Keratinocyte (primary cell): Measurements from ENCODE around the gene PLB1. TPM values are rescaled to one million over a fixed set of nuclear protein-coding genes. Genes with fewer than 3 reads are reported as not detected.

Experiments used
- DNase-seq: peaks from one replicate; pipeline ENCODE4 v3.0.0-alpha.2; 2011; ENCODE audit warnings: low read depth, missing footprints, low spot score
- FAIRE-seq: peaks from 2 replicates; lab custom pipeline; 2011; peaks lifted over from hg19 to GRCh38; lab: Jason Lieb, UNC
- H2AFZ ChIP-seq: 2 replicates; pipeline ENCODE4 v1.6.0; 2012; ENCODE audit warnings: low read length, control low read depth, inconsistent platforms; ENCODE audit not compliant: control insufficient read depth
- H3K27ac ChIP-seq: 2 replicates; pipeline ENCODE4 v1.5.1; 2011; ENCODE audit warnings: low read length; ENCODE audit not compliant: control insufficient read depth, insufficient read depth
- H3K27me3 ChIP-seq: 3 replicates; pipeline ENCODE4 v1.6.0; 2011; ENCODE audit warnings: low read length; ENCODE audit not compliant: control insufficient read depth, insufficient read depth; ENCODE audit errors: extremely low read depth
- H3K36me3 ChIP-seq, 2 experiments: 2 replicates in 1 of 2; 3 replicates in 1 of 2; pipeline ENCODE4 v1.5.1; 2011; ENCODE audit warnings: low read length in 2 of 2, mild to moderate bottlenecking in 1 of 2; ENCODE audit not compliant: control insufficient read depth in 2 of 2, insufficient read depth in 2 of 2; ENCODE audit errors: extremely low read depth in 1 of 2
- H3K4me1 ChIP-seq: 3 replicates; pipeline ENCODE4 v1.5.1; 2011; ENCODE audit warnings: low read length; ENCODE audit not compliant: control insufficient read depth, insufficient read depth; ENCODE audit errors: extremely low read depth
- H3K4me2 ChIP-seq: 3 replicates; pipeline ENCODE4 v1.6.0; 2011; ENCODE audit warnings: low read depth, low read length; ENCODE audit not compliant: control insufficient read depth, insufficient read depth; ENCODE audit errors: extremely low read depth
- H3K4me3 ChIP-seq, 3 experiments: fragments of 200-600 bp in 1 of 3; sonication (generic) in 1 of 3; 2 replicates in 2 of 3; 3 replicates in 1 of 3; pipeline ENCODE4 v1.5.1; 2011 to 2016; ENCODE audit warnings: low read length in 3 of 3, mild to moderate bottlenecking in 3 of 3, control low read depth in 2 of 3, inconsistent platforms in 1 of 3, low read depth in 1 of 3, mixed read lengths in 1 of 3, mixed run types in 1 of 3, moderate library complexity in 1 of 3; ENCODE audit not compliant: control insufficient read depth in 2 of 3, insufficient read depth in 2 of 3; ENCODE audit errors: extremely low read depth in 1 of 3
- H3K79me2 ChIP-seq: 2 replicates; pipeline ENCODE4 v1.6.0; 2012; ENCODE audit warnings: low read length; ENCODE audit not compliant: control insufficient read depth, insufficient read depth
- H3K9ac ChIP-seq: 3 replicates; pipeline ENCODE4 v1.6.0; 2011; ENCODE audit warnings: low read length; ENCODE audit not compliant: control insufficient read depth, insufficient read depth; ENCODE audit errors: extremely low read depth
- H3K9me1 ChIP-seq: 3 replicates; pipeline ENCODE4 v1.6.0; 2011; ENCODE audit warnings: low read length; ENCODE audit not compliant: control insufficient read depth, insufficient read depth; ENCODE audit errors: extremely low read depth
- H3K9me3 ChIP-seq: 2 replicates; pipeline ENCODE4 v1.5.1; 2012; ENCODE audit warnings: low read depth, low read length; ENCODE audit not compliant: control insufficient read depth
- H4K20me1 ChIP-seq: 3 replicates; pipeline ENCODE4 v1.6.0; 2011; ENCODE audit warnings: low read length; ENCODE audit not compliant: control insufficient read depth, insufficient read depth; ENCODE audit errors: extremely low read depth
- CTCF ChIP-seq, 3 experiments: IDR thresholded peaks in 1 of 3; conservative IDR thresholded peaks in 1 of 3; optimal IDR thresholded peaks in 1 of 3; 2 replicates in 2 of 3; 3 replicates in 1 of 3; pipeline versions ENCODE3 to v1.5.1; 2011; ENCODE audit warnings: low read length in 3 of 3, mild to moderate bottlenecking in 3 of 3, moderate library complexity in 2 of 3, control low read depth in 1 of 3, inconsistent platforms in 1 of 3; ENCODE audit not compliant: insufficient read depth in 2 of 3; ENCODE audit errors: extremely low read depth in 1 of 3
- EZH2 ChIP-seq: IDR thresholded peaks from one replicate; pipeline ENCODE4 v1.6.1; 2012; ENCODE audit warnings: inconsistent platforms, mild to moderate bottlenecking, low read length, moderate library complexity
- dilution Hi-C: fragments of 300-500 bp; cut with MboI; formaldehyde crosslinking; loops from one replicate; pipeline ENCODE4 v1.7.0; 2020; ENCODE audit warnings: low sequenced_read_pairs; ENCODE audit not compliant: extremely low pct_ligation_motif_present
- polyA plus RNA-seq, 5 experiments: library from polyadenylated mRNA; depleted of rRNA in 3 of 5; stranded (reverse) in 3 of 5; stranded (forward) in 1 of 5; unstranded in 1 of 5; fragments of >200 nt; gene quantifications; 1 replicate in 1 of 5; 2 replicates in 3 of 5; 3 replicates in 1 of 5; pipeline versions ENCODE4 v1.2.1 to v1.2.3, GENCODE V29; 2011 to 2012; ENCODE audit warnings: missing spikeins in 2 of 5, low read depth in 1 of 5, low replicate concordance in 1 of 5

The PLB1 gene
- polyA plus RNA-seq, 1 donor (not counting 4 experiments of a cell fraction or from before 2014, with no cell fraction given): 6.7 TPM

GRCh38 chr2:28658369-28658768 is 162.5 kb downstream of the PLB1 start:
- H3K27ac ChIP-seq: no peak overlapping the region

DNA sequence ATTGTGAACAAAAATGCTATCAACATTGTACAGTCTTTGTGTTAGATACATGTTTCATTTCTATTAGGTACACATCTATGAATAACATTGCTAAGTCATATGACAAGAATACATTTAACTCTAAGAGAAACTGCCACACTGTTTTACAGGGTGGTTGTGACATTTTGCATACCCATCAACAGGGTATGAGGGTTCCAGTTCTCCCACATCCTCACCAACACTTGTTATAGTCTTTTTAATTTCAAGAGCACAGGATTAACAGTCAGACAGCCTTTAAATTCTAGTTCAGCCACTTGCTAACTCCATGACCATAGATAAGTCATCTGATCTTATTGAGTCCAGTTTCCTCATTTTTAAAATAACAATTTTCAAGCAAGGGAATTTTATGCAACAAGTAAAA is 163.3 kb downstream of the PLB1 start:
- Histone ChIP-seq H3K36me3 (no peaks in the 10 kb centered on the region), H3K27ac (no peak overlapping the region), H3K4me1 (peaks cover 41% of the 10 kb centered on the region), H3K4me2 (no peak overlapping the region), H3K9me1 (no peaks in the 10 kb centered on the region), H3K9me3 (no peaks in the 10 kb centered on the region), H3K4me3 (no peak overlapping the region), H3K27me3 (no peaks in the 10 kb centered on the region), H2AFZ (no peak overlapping the region), H3K9ac (no peak overlapping the region), H4K20me1 (no peaks in the 10 kb centered on the region), H3K79me2 (no peaks in the 10 kb centered on the region)
- dilution Hi-C loops: no loop called here
- DNase-seq: no peak
- TF ChIP-seq CTCF (optimal IDR thresholded peaks at IDR 0.05 in 1 of 3, IDR thresholded peaks at IDR 0.05 in 1 of 3, conservative IDR thresholded peaks at IDR 0.05 in 1 of 3; ENCODE audit: extremely low read depth in 1 of 3, insufficient read depth in 2 of 3, low read length in 3 of 3) (no peak), EZH2 (no peak)
- FAIRE-seq: no peak

More at GRCh38 chr2:28658369-28658768, 162.5 kb downstream of the PLB1 start:
- Histone ChIP-seq H2AFZ (peak overlapping the region; percentile 21), H3K9ac (no peak overlapping the region), H4K20me1 (no peaks in the 10 kb centered on the region), H3K4me1 (peaks cover 36% of the 10 kb centered on the region), H3K79me2 (no peaks in the 10 kb centered on the region), H3K4me2 (no peak overlapping the region), H3K27me3 (no peaks in the 10 kb centered on the region), H3K36me3 (no peaks in the 10 kb centered on the region), H3K9me3 (no peaks in the 10 kb centered on the region), H3K4me3 (no peak overlapping the region), H3K9me1 (no peaks in the 10 kb centered on the region)
- DNase-seq (no peak), FAIRE-seq (no peak)
- dilution Hi-C loops: no loop called here
- TF ChIP-seq CTCF (optimal IDR thresholded peaks at IDR 0.05 in 1 of 3, IDR thresholded peaks at IDR 0.05 in 1 of 3, conservative IDR thresholded peaks at IDR 0.05 in 1 of 3; ENCODE audit: extremely low read depth in 1 of 3, insufficient read depth in 2 of 3, low read length in 3 of 3): no peak
